GM19324 (cell line): ENCODE measurements around the gene SYNDIG1.

Experiments used
- ATAC-seq: cut with Tn5 transposase; IDR thresholded peaks from one replicate; pipeline ENCODE4 v1.9.1; 2021; ENCODE audit warnings: mild to moderate bottlenecking, moderate library complexity; ENCODE audit not compliant: unreplicated experiment, low FRiP score

The SYNDIG1 gene

DNA sequence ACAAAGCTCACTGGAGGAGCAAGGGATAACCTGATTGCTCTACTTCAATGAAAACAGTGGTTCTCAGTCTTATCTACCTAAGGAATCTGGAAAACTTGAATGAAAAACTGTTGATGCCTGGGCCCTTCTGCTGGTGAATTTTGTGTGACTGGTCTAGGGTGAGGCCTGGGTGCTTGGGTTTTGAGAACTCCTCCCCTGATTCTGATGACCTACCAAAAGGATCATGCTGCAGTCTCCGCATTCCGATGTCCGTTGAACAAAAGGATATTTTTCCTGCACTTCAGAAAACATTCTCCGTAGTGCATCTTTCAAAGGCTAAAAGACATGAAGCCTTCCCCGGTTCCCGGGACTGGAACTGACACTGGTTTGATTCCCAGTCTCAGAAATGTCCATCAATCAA, 157.9 kb downstream of the SYNDIG1 start:
- ATAC-seq, result no peak

- ATAC-seq, result no peak
Measured at GRCh38 chr20:24627926-24628325, 158.5 kb downstream of the SYNDIG1 start.

GRCh38 chr20:24628985-24629384, 159.6 kb downstream of the SYNDIG1 start:
- ATAC-seq, result no peak

- ATAC-seq, result no peak
Measured at GRCh38 chr20:24629668-24630067, 160.2 kb downstream of the SYNDIG1 start.

DNA sequence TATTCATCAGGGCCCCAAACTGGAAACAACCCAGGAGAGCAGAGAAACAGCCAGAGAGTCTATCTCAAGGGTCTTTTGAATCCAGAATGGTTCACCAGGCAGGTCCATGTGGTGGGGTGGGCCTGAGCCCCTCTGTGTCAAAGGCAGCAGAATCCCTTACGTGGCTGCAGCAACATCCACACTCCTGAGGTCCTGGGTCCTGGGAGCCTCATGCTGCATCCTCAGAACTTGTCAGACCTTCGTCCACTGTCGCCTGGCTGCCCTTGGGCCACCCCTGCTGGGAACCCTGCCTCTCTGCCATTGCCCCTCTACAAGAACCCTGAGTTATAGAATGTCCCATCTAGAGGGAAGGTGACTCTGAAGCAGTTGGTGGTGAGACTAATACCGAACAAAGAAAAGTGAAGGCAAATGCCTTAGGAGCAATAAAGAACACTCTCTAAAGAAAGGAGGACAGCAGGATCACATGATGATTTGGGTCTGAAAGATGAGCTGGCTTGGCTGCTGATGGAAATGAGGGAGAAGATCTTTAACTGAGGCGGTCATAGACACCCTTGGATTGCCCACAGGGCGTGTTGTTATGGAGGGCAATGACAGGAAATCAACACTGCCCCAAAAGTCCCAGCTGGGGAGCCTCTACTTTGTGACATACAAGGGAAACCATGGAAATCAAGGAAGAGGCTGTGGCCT, 161.2 kb downstream of the SYNDIG1 start:
- ATAC-seq, result no peak

GRCh38 chr20:24631173-24631505, 161.7 kb downstream of the SYNDIG1 start:
- ATAC-seq, result no peak

GRCh38 chr20:24632581-24632980, 163.2 kb downstream of the SYNDIG1 start:
- ATAC-seq, result no peak

- ATAC-seq, result no peak
Measured at GRCh38 chr20:24633026-24633425, 163.6 kb downstream of the SYNDIG1 start.

DNA sequence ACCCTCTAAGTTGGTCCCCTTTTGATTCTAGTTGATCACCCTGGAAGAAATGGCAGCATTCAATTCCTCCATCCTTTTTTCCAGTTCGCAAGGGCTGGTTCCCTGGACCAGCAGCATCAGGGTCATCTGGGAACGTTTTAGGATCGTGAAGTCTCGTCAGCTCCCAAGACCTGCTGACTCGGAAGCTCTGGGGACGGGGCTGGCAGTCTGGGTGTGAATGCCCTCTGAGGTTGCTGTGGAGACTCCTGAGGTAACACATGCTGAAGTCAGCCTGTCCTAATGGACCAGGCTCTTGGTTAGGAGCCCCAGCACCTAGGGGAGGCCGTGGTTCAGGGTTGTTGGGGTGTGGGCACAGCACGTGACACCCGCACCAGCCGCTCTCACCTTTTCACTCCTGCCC, 164.1 kb downstream of the SYNDIG1 start:
- no peak for ATAC-seq

DNA sequence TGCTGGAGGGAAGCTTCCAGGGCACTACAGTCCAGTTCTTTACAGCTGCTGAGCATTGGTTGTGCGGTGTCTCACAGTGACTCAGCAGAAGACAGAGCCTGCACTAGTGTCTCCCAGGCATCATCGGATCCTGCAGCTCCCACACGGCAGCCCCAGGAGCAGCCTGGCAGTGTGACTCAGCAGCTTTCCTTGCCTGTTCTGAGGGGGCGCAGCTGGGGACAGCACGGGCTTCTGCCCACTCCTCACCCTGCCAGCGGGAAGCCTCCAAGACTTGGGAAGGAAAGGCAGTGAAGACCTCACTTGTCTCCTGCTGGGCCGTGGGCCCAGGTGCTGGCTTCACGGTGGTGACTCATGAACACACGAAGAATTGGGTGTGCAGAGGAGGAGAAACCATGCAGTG, 165.4 kb downstream of the SYNDIG1 start:
- ATAC-seq, result no peak

DNA sequence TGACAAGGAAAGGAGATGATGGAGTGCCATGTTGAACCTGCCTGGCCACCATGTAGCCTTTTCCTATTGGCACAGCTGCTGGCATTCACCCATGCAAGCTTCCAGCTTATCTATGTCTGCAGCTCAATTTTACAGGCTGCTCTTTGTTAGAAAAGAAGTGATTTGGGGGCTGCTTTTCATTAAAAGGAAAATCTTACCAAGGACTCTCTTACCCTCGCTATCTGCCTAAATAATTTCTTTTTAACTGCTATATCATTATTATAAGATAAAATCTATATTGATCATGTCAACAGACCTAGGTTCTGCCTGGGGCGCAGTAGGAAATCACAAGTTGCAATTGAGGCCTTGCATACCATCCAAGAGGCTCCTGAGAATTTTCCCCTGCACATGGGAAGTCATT, 167.2 kb downstream of the SYNDIG1 start:
- no peak for ATAC-seq

DNA sequence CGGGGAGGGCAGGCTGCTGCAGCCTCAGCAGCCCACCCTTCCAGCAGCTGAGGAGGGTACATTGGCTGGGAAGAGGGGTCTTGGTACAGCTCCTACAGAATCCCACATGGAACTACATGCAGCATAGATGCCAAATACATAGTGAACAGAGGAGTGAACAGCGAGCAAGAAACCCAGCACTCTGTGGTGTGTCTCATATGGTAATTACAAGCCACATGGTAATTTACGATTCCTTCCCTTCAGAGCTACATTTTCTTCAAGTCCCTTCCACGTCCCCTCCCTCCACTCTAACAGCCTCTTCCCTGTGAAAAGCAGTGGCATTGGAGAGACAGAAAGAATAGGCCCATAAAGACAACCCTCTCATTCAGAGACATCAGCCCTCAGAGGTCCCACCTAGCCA, 167.7 kb downstream of the SYNDIG1 start:
- ATAC-seq, result no peak

- no peak for ATAC-seq
Measured at GRCh38 chr20:24637941-24638340, 168.5 kb downstream of the SYNDIG1 start.

DNA sequence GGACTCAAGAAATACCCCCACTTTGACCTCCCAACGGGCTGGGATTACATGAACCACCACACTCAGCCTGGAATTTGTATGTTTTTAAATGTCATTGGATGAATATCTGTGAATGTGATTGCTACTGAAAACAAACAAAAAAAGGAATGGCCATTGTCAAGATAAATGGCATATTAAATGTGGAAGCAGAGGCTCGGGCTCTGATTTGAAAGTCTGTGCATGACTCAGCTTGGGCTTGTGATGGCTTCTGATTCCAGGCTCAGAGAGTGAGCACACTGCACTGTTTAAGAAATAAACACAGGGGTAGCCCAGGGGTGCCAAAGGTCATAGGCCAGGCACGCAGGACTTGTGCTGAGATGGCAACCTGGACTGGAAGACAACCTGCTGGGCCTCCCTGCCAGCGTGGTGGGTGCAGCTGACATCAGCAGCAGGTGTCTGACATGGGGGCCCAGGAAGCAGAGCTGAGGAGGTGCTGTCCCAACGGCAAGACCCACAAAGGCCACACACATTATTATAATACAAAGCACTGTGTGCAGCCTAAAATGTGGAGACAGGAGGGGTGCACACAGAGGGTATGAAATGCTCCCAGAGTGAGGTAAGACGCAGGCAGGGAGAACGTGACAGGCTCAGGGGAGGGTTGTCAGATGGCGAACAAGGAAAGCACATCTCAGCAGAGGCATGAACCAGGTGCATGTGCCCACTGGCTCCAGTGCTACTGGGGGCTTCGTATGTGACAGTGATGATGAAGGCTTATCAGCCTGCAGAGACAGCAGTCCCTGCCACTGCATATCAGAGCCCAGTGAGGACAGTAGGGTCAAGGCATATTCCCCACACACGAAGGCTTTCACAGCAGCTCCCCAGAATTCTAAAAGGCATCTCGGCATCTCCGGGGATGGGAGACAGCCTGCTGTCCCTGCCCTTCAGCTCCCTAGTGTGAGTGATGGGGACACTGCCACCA, 169.4 kb downstream of the SYNDIG1 start:
- no peak for ATAC-seq

DNA sequence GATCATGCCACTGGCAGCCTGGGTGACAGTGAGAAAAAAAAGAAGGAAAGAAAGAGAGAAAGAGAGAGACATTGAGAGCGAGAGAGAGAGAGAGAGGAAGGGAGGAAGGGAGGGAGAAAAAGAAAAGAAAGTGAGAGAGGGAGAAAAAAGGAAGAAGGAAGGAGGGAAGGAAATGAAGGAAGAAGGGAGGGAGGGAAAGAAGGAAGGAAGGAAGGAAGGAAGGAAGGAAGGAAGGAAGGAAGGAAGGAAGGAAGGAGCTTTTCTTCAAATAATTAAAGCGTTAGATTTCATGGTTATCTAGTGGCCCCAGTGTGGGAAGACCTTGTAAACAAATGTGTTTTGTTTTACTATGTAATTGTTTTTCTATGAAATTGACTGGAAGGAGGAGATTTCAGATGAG, 170.8 kb downstream of the SYNDIG1 start:
- ATAC-seq, result no peak

GRCh38 chr20:24640686-24641085, 171.3 kb downstream of the SYNDIG1 start:
- no peak for ATAC-seq

DNA sequence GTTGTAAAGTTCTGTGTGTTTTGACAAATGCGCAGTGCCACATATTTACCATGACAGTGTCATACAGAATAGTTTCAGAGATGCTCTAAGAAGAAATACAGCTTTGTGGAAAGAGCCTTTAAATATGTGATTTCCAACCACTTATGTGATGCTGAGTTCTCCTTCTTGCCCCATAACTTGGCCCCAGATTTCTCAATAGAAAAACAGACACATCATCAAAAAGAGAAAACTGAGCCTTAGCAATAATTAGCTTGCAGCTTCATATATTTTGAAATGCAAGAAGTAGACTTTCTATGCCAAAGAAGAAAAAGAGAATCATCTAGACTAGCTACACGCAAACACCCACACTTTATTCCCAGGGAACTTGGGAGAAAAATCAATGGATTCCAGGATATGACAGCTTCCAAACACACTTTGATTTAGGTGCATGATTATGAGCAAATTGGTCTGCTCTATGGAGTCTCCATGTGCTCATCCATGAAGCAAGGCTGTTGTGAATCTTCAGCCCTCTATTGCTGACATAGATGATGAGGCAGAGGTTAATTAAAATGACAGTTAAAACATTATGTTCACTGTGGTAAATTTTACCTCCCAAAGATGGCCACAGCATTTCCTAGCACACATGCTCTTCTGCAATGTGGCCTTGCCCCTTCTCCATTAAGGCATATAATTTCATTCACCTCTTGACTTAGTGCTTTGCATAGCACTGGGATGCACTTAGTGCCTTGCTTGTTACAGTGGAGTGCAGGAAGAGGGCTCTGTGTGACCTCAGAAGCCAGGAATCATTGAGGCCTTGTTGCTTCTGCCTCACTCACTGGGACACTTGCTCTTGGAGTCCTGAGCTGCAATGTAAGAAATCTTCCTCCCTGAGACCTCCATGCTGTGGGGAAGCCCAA, 174.6 kb downstream of the SYNDIG1 start:
- no peak for ATAC-seq

DNA sequence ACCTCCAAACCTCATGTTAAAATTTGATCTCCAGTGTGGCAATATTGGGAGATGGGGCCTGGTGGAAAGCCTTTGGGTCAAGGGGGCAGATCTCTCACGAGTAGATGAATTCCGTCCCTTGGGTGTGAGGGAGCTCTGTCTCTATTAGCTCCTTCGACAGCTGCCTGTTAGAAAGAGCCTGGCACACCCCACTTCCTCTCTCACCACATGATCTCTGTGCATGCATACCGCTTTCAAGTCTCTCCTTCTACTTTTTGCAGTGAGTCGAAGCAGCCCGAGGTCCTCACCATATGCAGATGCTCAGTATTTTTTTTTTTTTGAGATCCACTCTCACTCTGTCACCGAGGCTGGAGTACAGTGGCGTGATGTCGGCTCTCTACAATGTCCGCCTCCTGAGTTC, 176.9 kb downstream of the SYNDIG1 start:
- ATAC-seq, result no peak

- ATAC-seq, result no peak
Measured at GRCh38 chr20:24647713-24648112, 178.3 kb downstream of the SYNDIG1 start.

DNA sequence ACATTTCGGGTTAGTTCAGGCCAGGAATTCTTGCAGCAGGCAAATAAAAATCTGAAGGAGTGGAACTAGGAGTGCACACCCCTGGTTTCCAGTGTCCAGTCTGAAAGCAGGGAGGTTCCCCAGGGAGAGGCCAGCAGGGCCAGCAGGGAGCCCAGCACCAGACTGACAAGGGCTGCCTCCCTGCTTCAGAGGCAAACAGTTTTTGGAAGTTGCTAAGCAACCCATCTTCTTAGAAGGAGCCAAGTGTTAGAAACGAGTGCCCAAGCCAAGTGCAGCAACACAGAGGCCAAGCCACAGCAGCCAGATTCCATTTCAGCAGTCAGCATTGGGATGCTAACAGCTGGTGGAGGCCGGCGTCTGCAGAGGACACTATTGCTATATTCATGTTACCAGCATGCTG, 179.1 kb downstream of the SYNDIG1 start:
- ATAC-seq, result no peak

DNA sequence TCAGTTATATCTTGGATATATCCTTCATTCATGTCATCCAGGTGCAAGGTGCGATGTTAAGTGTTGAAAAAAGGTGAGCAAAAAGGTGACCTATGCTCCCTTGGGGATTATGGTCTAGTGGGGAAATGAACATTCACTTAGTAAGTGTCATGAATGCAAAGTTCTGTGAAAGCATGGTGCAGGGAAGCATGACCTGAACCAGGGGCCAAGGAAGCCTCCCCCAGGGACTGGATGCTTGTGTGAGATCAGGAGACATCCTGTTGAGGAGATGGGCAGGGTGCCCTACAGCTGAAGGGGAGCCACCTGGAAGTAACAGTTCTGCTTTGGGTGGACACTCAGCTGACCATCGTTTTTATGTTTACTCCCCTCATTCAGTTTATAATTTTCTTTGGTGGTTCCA, 179.5 kb downstream of the SYNDIG1 start:
- ATAC-seq, result no peak
